PC-3 (cell line): ENCODE measurements around the gene LRFN3. TPM values are rescaled to one million over a fixed set of nuclear protein-coding genes. Genes with fewer than 3 reads are reported as not detected.

Source experiments
- ATAC-seq: fragments of 200-7000 bp; cut with Tn5 transposase; 2 replicates; pipeline ENCODE4 v1.9.1; 2020; ENCODE audit warnings: mild to moderate bottlenecking, moderate library complexity
- BruUV-seq: library from RNA; stranded (reverse); fragments of 400-500 nt; replicated peaks from 2 replicates; lab custom pipeline; 2021; lab: Mats Ljungman, UMichigan
- CTCF ChIA-PET: fragments of 300-600 bp; sonication (Branson Sonifier 250); formaldehyde crosslinking; loops from one replicate; lab custom pipeline; 2022; ENCODE audit warnings: antibody characterized with exemption; lab: Charles Lee
- POLR2A ChIA-PET: fragments of 300-600 bp; sonication (Branson Sonifier 250); formaldehyde crosslinking; loops from one replicate; lab custom pipeline; 2022; ENCODE audit warnings: antibody characterized with exemption; ENCODE audit not compliant: unreplicated experiment; lab: Charles Lee
- DNase-seq: peaks from one replicate; pipeline ENCODE4 v3.0.0-alpha.2; 2015
- H2AFZ ChIP-seq: fragments of 300-600 bp; sonication (generic); 2 replicates; pipeline ENCODE4 v1.6.0; 2016; ENCODE audit warnings: antibody characterized with exemption, low read length
- H3F3A ChIP-seq: fragments of 300-600 bp; sonication (generic); one replicate; pipeline ENCODE4 v1.6.0; 2017; ENCODE audit warnings: antibody characterized with exemption, low read length, control low read depth, mild to moderate bottlenecking; ENCODE audit not compliant: unreplicated experiment
- H3K27ac ChIP-seq: fragments of 300-600 bp; sonication (generic); 2 replicates; pipeline ENCODE4 v1.5.1; 2016; ENCODE audit warnings: mild to moderate bottlenecking, low read length
- H3K27me3 ChIP-seq: fragments of 300-600 bp; sonication (generic); 2 replicates; pipeline ENCODE4 v1.6.1; 2016; ENCODE audit warnings: low read length, mixed read lengths
- H3K36me3 ChIP-seq: fragments of 300-600 bp; sonication (generic); 2 replicates; pipeline ENCODE4 v1.6.1; 2016; ENCODE audit warnings: low read depth, mixed run types, low read length, mixed read lengths
- H3K4me1 ChIP-seq: fragments of 300-600 bp; sonication (generic); 2 replicates; pipeline ENCODE4 v1.5.1; 2016; ENCODE audit warnings: low read length; ENCODE audit not compliant: insufficient read depth
- H3K4me2 ChIP-seq: fragments of 300-600 bp; sonication (generic); 2 replicates; pipeline ENCODE4 v1.6.0; 2016; ENCODE audit warnings: low read length
- H3K4me3 ChIP-seq: fragments of 300-600 bp; sonication (generic); 2 replicates; pipeline ENCODE4 v1.5.1; 2016; ENCODE audit warnings: mild to moderate bottlenecking, low read length, mixed read lengths
- H3K79me2 ChIP-seq: fragments of 300-600 bp; sonication (generic); 2 replicates; pipeline ENCODE4 v1.6.1; 2017; ENCODE audit warnings: low read length, mixed read lengths
- H3K9ac ChIP-seq: fragments of 300-600 bp; sonication (generic); 2 replicates; pipeline ENCODE4 v1.6.0; 2016; ENCODE audit warnings: mild to moderate bottlenecking, low read length
- H3K9me2 ChIP-seq: fragments of 300-600 bp; sonication (generic); replicated peaks from 2 replicates; pipeline ENCODE4 v1.6.1; 2016; ENCODE audit warnings: mixed run types, low read length, mixed read lengths
- H3K9me3 ChIP-seq: fragments of 300-600 bp; sonication (generic); 2 replicates; pipeline ENCODE4 v1.6.1; 2016; ENCODE audit warnings: low read length, mixed read lengths
- H4K20me1 ChIP-seq: fragments of 300-600 bp; sonication (generic); 2 replicates; pipeline ENCODE4 v1.6.1; 2016; ENCODE audit warnings: low read length, mixed read lengths
- EZH2 ChIP-seq: fragments of 300-600 bp; sonication (generic); IDR thresholded peaks from one replicate; pipeline ENCODE4 v1.6.1; 2017; ENCODE audit warnings: antibody characterized with exemption, mild to moderate bottlenecking, low read length; ENCODE audit not compliant: unreplicated experiment
- EZH2phosphoT487 ChIP-seq: fragments of 300-600 bp; sonication (generic); IDR thresholded peaks from 2 replicates; pipeline ENCODE4 v1.6.1; 2018; ENCODE audit warnings: mild to moderate bottlenecking, antibody characterized with exemption, low read length, borderline replicate concordance
- intact Hi-C: fragments of 100-400 bp; cut with micrococcal nuclease; formaldehyde crosslinking; loops from 2 replicates; pipeline ENCODE4 v1.9.0; 2023
- total RNA-seq: library from RNA; depleted of rRNA; stranded (reverse); fragments of >200 nt; gene quantifications from 2 replicates; pipeline ENCODE4 v1.2.3, GENCODE V29; 2014
- TF ChIP-seq, protein P1 (sequence below): fragments of 300-600 bp; sonication (generic); conservative IDR thresholded peaks from 2 replicates; pipeline ENCODE4 v1.5.1; 2017; ENCODE audit warnings: antibody characterized with exemption, low read depth, mild to moderate bottlenecking, low read length

The LRFN3 gene
- total RNA-seq, 1 experiment from 2014 or later: 4.1 TPM

DNA sequence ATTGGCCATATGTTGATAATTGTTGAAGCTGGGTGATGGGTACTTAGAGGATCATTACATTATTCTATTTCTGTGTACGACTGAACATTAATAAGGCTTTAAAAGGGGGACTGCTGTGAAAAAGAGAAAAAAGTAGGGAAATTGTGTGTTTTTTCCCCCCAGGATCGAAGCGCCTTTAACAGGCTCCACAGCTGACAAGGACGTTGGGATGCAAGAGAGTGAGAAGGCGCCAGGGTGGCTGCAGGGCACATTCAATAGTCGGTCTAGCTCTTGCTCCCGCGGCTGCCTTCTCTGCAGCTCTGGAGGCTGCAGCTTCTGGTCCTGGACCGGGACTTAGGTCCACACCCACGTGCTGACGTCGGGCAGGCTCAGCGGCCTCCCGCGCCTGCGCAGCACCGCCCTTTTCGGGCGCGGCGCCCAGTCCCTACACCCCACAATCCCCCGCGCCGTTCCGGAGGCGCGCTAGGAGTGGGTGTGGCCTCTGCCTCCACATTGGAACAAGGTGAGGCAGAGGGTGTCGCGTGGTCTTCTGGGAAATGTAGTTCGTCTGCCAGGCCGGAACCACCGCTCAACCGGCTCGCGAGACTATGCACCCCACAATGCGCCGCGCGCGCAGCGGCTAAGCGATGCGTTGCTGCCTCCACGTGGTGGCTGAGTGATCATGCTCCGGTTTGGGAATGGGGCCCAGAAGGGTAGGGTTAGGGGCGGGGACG, 4.9 kb upstream of the LRFN3 start:
- H3K9ac ChIP-seq: peak overlapping the region; percentile 49
- peak overlapping the region; percentile 93 for H2AFZ ChIP-seq
- H3K4me3 ChIP-seq: peak overlapping the region; percentile 64
- no peaks in the 10 kb centered on the region for H3K9me2 ChIP-seq
- H3K4me1 ChIP-seq: peaks cover 9% of the 10 kb centered on the region
- H3K4me2 ChIP-seq: peak overlapping the region; percentile 92
- DNase-seq (peak; percentile 98), ATAC-seq (peak; percentile 96)
- intact Hi-C loops: loop anchor here (1.0 to 10.0 kb wide), 5 partner anchors 33 to 217 kb away; partner anchors contain the start of genes KMT2B, LIN37, THAP8 and WDR62
- CTCF ChIA-PET: interaction anchor here (0.6 to 0.7 kb wide), 5 partner anchors 30 to 361 kb away, joined by 3 to 7 read pairs (median 3); partner anchors contain the start of gene POLR2I
- H4K20me1 ChIP-seq: no peaks in the 10 kb centered on the region
- no peaks in the 10 kb centered on the region for H3K9me3 ChIP-seq
- H3K79me2 ChIP-seq: no peaks in the 10 kb centered on the region
- H3K27ac ChIP-seq: no peak overlapping the region
- H3K27me3 ChIP-seq: no peaks in the 10 kb centered on the region
- no peaks in the 10 kb centered on the region; the same call in 1 of the 2 replicates for H3K36me3 ChIP-seq
- H3F3A ChIP-seq: no peaks in the 10 kb centered on the region
- TF ChIP-seq EZH2 (no peak), EZH2phosphoT487 (no peak)
- TF ChIP-seq, protein P1, sequence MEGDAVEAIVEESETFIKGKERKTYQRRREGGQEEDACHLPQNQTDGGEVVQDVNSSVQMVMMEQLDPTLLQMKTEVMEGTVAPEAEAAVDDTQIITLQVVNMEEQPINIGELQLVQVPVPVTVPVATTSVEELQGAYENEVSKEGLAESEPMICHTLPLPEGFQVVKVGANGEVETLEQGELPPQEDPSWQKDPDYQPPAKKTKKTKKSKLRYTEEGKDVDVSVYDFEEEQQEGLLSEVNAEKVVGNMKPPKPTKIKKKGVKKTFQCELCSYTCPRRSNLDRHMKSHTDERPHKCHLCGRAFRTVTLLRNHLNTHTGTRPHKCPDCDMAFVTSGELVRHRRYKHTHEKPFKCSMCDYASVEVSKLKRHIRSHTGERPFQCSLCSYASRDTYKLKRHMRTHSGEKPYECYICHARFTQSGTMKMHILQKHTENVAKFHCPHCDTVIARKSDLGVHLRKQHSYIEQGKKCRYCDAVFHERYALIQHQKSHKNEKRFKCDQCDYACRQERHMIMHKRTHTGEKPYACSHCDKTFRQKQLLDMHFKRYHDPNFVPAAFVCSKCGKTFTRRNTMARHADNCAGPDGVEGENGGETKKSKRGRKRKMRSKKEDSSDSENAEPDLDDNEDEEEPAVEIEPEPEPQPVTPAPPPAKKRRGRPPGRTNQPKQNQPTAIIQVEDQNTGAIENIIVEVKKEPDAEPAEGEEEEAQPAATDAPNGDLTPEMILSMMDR: peak; percentile 81
- BruUV-seq: no TSS peak
- POLR2A ChIA-PET: no interaction called here

DNA sequence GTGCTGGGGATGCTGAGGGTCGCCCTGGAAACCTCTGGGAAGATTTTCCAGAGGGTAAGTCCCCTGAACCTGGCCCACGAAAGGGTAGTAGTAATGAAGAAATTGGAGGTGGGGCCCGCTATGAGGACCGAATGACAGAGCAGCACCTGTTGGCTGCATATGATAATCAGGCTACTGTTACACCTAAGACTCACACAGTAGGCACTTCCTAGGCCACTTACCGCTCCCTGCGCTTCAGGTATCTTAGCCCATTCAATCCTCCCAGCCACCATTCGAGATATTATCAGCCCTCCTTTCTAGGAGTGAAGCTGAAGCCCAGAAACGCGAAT, 4.3 kb upstream of the LRFN3 start:
- Histone ChIP-seq H3K9me2 (no peaks in the 10 kb centered on the region), H3K27me3 (no peaks in the 10 kb centered on the region), H3K79me2 (peaks cover 3% of the 10 kb centered on the region; the same call in 1 of the 2 replicates), H3K27ac (no peak overlapping the region), H3F3A (no peaks in the 10 kb centered on the region), H3K9me3 (no peaks in the 10 kb centered on the region), H4K20me1 (no peaks in the 10 kb centered on the region), H3K9ac (no peak overlapping the region), H3K4me1 (peaks cover 12% of the 10 kb centered on the region), H3K4me2 (peak overlapping the region; percentile 58), H3K4me3 (peak overlapping the region; percentile 12; the same call in 1 of the 2 replicates), H3K36me3 (no peaks in the 10 kb centered on the region; the same call in 1 of the 2 replicates), H2AFZ (peak overlapping the region; percentile 77)
- ChIA-PET CTCF (interaction anchor here (1.0 kb wide), 1 partner anchor 50 kb away, joined by 6 read pairs; no protein-coding TSS in a partner anchor), POLR2A (interaction anchor here (0.6 kb wide), 1 partner anchor 50 kb away, joined by 4 read pairs; no protein-coding TSS in a partner anchor)
- TF ChIP-seq, protein P1: no peak; the same call in 1 of the 2 replicates
- TF ChIP-seq EZH2phosphoT487 (no peak), EZH2 (no peak)
- DNase-seq (no peak), ATAC-seq (peak; percentile 1; the same call in 1 of the 2 replicates)
- BruUV-seq: no TSS peak
- intact Hi-C loops: loop anchor here (1.0 to 10.0 kb wide), 5 partner anchors 33 to 217 kb away; partner anchors contain the start of genes KMT2B, LIN37, THAP8 and WDR62
